Activated naive CD8-positive, alpha-beta T cell treated with anti-CD3 and anti-CD28 coated beads, Interleukin-2, amount 10 ng/mL, durations not matched to agents 7 days and 5 days (primary cell): ENCODE results near the gene PLEKHD1. TPM values are rescaled to one million over a fixed set of nuclear protein-coding genes. Genes with fewer than 3 reads are reported as not detected.

Experiments
- ATAC-seq: fragments of 150-1000 bp; cut with Tn5 transposase; one replicate; pipeline ENCODE4 v1.10.0; 2021; ENCODE audit warnings: low read depth, moderate library complexity
- POLR2A ChIA-PET: fragments of 350-600 bp; sonication (Branson Sonifier 250); formaldehyde crosslinking; loops from one replicate; lab custom pipeline; 2021; ENCODE audit warnings: antibody characterized with exemption; lab: Charles Lee
- DNase-seq: peaks from one replicate; pipeline ENCODE4 v3.0.0; 2021
- H3K27ac Mint-ChIP-seq: one replicate; pipeline ENCODE4 v1.8.0; 2022; ENCODE audit warnings: mild to moderate bottlenecking, mixed read lengths
- H3K27me3 Mint-ChIP-seq: one replicate; pipeline ENCODE4 v1.8.0; 2022; ENCODE audit warnings: mild to moderate bottlenecking, moderate library complexity, mixed read lengths
- H3K36me3 Mint-ChIP-seq: one replicate; pipeline ENCODE4 v1.8.0; 2021; ENCODE audit warnings: mild to moderate bottlenecking, mixed read lengths
- H3K4me1 Mint-ChIP-seq: one replicate; pipeline ENCODE4 v1.8.0; 2021; ENCODE audit warnings: mixed read lengths
- H3K4me3 Mint-ChIP-seq: one replicate; pipeline ENCODE4 v1.8.0; 2022; ENCODE audit warnings: mild to moderate bottlenecking, moderate library complexity, mixed read lengths
- H3K9me3 Mint-ChIP-seq: one replicate; pipeline ENCODE4 v1.8.0; 2021; ENCODE audit warnings: mixed read lengths
- total RNA-seq, 2 experiments: library from RNA; stranded (reverse); gene quantifications; one replicate each; pipeline ENCODE4 v1.2.3, GENCODE V29; 2021

PLEKHD1 gene
- total RNA-seq, 2 experiments from 2014 or later = 0.08 to 0.11 TPM

GRCh38 chr14:69573831-69574262, 89.3 kb downstream of the PLEKHD1 start:
- Mint-ChIP-seq H3K9me3 (no peaks in the 10 kb centered on the region), H3K36me3 (no peaks in the 10 kb centered on the region), H3K4me1 (peaks cover 8% of the 10 kb centered on the region), H3K4me3 (peak overlapping the region; percentile 25), H3K27ac (no peak overlapping the region), H3K27me3 (peaks cover 71% of the 10 kb centered on the region)
- DNase-seq (no peak), ATAC-seq (no peak)
- POLR2A ChIA-PET = no interaction called here

- H3K36me3 Mint-ChIP-seq = no peaks in the 10 kb centered on the region
- no peaks in the 10 kb centered on the region for H3K9me3 Mint-ChIP-seq
- DNase-seq (peak; percentile 82), ATAC-seq (peak; percentile 78)
- H3K4me3 Mint-ChIP-seq = peak within 1 kb of the TSS; percentile 67
- peaks cover 65% of the 10 kb centered on the region for H3K27me3 Mint-ChIP-seq
- POLR2A ChIA-PET = no interaction called here
- peaks cover 8% of the 10 kb centered on the region for H3K4me1 Mint-ChIP-seq
- H3K27ac Mint-ChIP-seq = no peak within 1 kb of the TSS
These were observed 89.9 kb downstream of the PLEKHD1 start, which contains the start of gene CCDC177 for GRCh38 chr14:69574263-69574953. TSS of gene CCDC177 (minus strand) at chr14:69574871. CDS start at chr14:69573622, 1,249 bp downstream.

GRCh38 chr14:69574954-69575295, 90.4 kb downstream of the PLEKHD1 start:
- no peaks in the 10 kb centered on the region for H3K9me3 Mint-ChIP-seq
- POLR2A ChIA-PET = no interaction called here
- ATAC-seq = no peak
- peaks cover 63% of the 10 kb centered on the region for H3K27me3 Mint-ChIP-seq
- H3K4me3 Mint-ChIP-seq = peak overlapping the region; percentile 67
- peaks cover 8% of the 10 kb centered on the region for H3K4me1 Mint-ChIP-seq
- no peak for DNase-seq
- no peaks in the 10 kb centered on the region for H3K36me3 Mint-ChIP-seq
- H3K27ac Mint-ChIP-seq = no peak overlapping the region

- Mint-ChIP-seq H3K9me3 (no peaks in the 10 kb centered on the region), H3K27ac (no peak overlapping the region), H3K27me3 (peaks cover 38% of the 10 kb centered on the region), H3K36me3 (no peaks in the 10 kb centered on the region), H3K4me1 (peaks cover 3% of the 10 kb centered on the region), H3K4me3 (no peak overlapping the region)
- POLR2A ChIA-PET = no interaction called here
- no peak for ATAC-seq
- DNase-seq = no peak
These were observed 94.9 kb downstream of the PLEKHD1 start for GRCh38 chr14:69579476-69579875.

- H3K4me1 Mint-ChIP-seq = peaks cover 2% of the 10 kb centered on the region
- ATAC-seq = no peak
- H3K9me3 Mint-ChIP-seq = no peaks in the 10 kb centered on the region
- no peak overlapping the region for H3K4me3 Mint-ChIP-seq
- DNase-seq = no peak
- POLR2A ChIA-PET = no interaction called here
- H3K27me3 Mint-ChIP-seq = peaks cover 33% of the 10 kb centered on the region
- no peaks in the 10 kb centered on the region for H3K36me3 Mint-ChIP-seq
- no peak overlapping the region for H3K27ac Mint-ChIP-seq
These were observed 95.6 kb downstream of the PLEKHD1 start for GRCh38 chr14:69580009-69580577.

Other genes with a start within 250 kb of the PLEKHD1 start
- not detected for gene GALNT16, start 224.6 kb upstream of the PLEKHD1 start, total RNA-seq
- 100 to 1,000 TPM; 226 to 233 TPM for gene ERH, start 86.4 kb upstream of the PLEKHD1 start, total RNA-seq
- gene SLC39A9, start 86.0 kb upstream of the PLEKHD1 start, total RNA-seq = 10 to 100 TPM; 39.8 to 40.5 TPM
- not detected for gene CCDC177, start 90.1 kb downstream of the PLEKHD1 start, total RNA-seq
- gene SUSD6, start 126.9 kb downstream of the PLEKHD1 start, total RNA-seq = 10 to 100 TPM; 42.9 to 44.5 TPM